MCF 10A (cell line): ENCODE results near the gene POLA1. TPM values are rescaled to one million over a fixed set of nuclear protein-coding genes. Genes with fewer than 3 reads are reported as not detected.

Experiments used
- BruUV-seq: library from RNA; stranded (reverse); fragments of 400-500 nt; replicated peaks from 2 replicates; lab custom pipeline; 2021; lab: Mats Ljungman, UMichigan
- CTCF ChIA-PET: fragments of 300-600 bp; sonication (Branson Sonifier 250); formaldehyde crosslinking; extraction: SDS; loops from one replicate; lab custom pipeline; 2021; ENCODE audit warnings: antibody characterized with exemption, inconsistent platforms; lab: Yijun Ruan, JAX
- POLR2A ChIA-PET: fragments of 300-600, 350-650 bp; sonication (Branson Sonifier 250); formaldehyde crosslinking; extraction: SDS; loops from one replicate; lab custom pipeline; 2020; ENCODE audit warnings: antibody characterized with exemption, inconsistent platforms; lab: Yijun Ruan, JAX
- DNase-seq: peaks from one replicate; pipeline ENCODE4 v3.0.0-alpha.2; 2018; ENCODE audit not compliant: unreplicated experiment
- H3K27ac Mint-ChIP-seq: one replicate; pipeline ENCODE4 v1.8.0; 2022; ENCODE audit warnings: mild to moderate bottlenecking, low read depth, mixed read lengths; ENCODE audit not compliant: unreplicated experiment
- H3K27me3 Mint-ChIP-seq: one replicate; pipeline ENCODE4 v1.8.0; 2022; ENCODE audit warnings: mixed read lengths; ENCODE audit not compliant: insufficient read depth, unreplicated experiment
- H3K36me3 Mint-ChIP-seq: one replicate; pipeline ENCODE4 v1.8.0; 2022; ENCODE audit warnings: mild to moderate bottlenecking, moderate library complexity, mixed read lengths; ENCODE audit not compliant: insufficient read depth, unreplicated experiment
- H3K4me1 Mint-ChIP-seq: one replicate; pipeline ENCODE4 v1.8.0; 2022; ENCODE audit warnings: mixed read lengths; ENCODE audit not compliant: insufficient read depth, unreplicated experiment
- H3K4me3 Mint-ChIP-seq: one replicate; pipeline ENCODE4 v1.8.0; 2022; ENCODE audit warnings: mild to moderate bottlenecking, moderate library complexity, mixed read lengths; ENCODE audit not compliant: unreplicated experiment
- H3K9me3 Mint-ChIP-seq: one replicate; pipeline ENCODE4 v1.8.0; 2022; ENCODE audit warnings: mixed read lengths; ENCODE audit not compliant: unreplicated experiment
- CTCF ChIP-seq: fragments of 200-600 bp; IDR thresholded peaks from one replicate; pipeline ENCODE4 v1.8.0; 2022; ENCODE audit warnings: antibody characterized with exemption, mild to moderate bottlenecking; ENCODE audit not compliant: unreplicated experiment
- intact Hi-C: fragments of 100-400 bp; cut with micrococcal nuclease; formaldehyde crosslinking; loops from 2 replicates; pipeline ENCODE4 v1.14.1; 2022
- total RNA-seq: library from RNA; stranded (reverse); gene quantifications from 2 replicates; pipeline ENCODE4 v1.2.3, GENCODE V29; 2022

Gene POLA1
- total RNA-seq, 1 experiment from 2014 or later: 9.8 TPM

- DNase-seq: no peak
- no peak for TF ChIP-seq CTCF
- Mint-ChIP-seq H3K9me3 (no peaks in the 10 kb centered on the region), H3K27ac (no peak within 1 kb of the TSS), H3K27me3 (peaks cover 52% of the 10 kb centered on the region), H3K4me1 (peaks cover 5% of the 10 kb centered on the region), H3K36me3 (no peaks in the 10 kb centered on the region), H3K4me3 (no peak within 1 kb of the TSS)
- ChIA-PET CTCF (no interaction called here), POLR2A (interaction anchor here (0.7 kb wide), 1 partner anchor 253 kb away, joined by 4 read pairs; no protein-coding TSS in a partner anchor)
- intact Hi-C loops: no loop called here
- no TSS peak for BruUV-seq
These were observed 322.0 kb downstream of the POLA1 start, which contains the start of gene ARX for GRCh38 chrX:25015486-25016360. TSS of gene ARX (minus strand) at chrX:25015965. CDS start at chrX:25015737, 228 bp downstream.

GRCh38 chrX:25016361-25016671, 322.6 kb downstream of the POLA1 start:
- intact Hi-C loops: no loop called here
- no peak overlapping the region for H3K4me3 Mint-ChIP-seq
- DNase-seq: no peak
- H3K27ac Mint-ChIP-seq: no peak overlapping the region
- no peaks in the 10 kb centered on the region for H3K9me3 Mint-ChIP-seq
- H3K4me1 Mint-ChIP-seq: peaks cover 5% of the 10 kb centered on the region
- TF ChIP-seq CTCF: no peak
- BruUV-seq: no TSS peak
- H3K36me3 Mint-ChIP-seq: no peaks in the 10 kb centered on the region
- H3K27me3 Mint-ChIP-seq: peaks cover 52% of the 10 kb centered on the region
- ChIA-PET POLR2A (interaction anchor here (0.7 kb wide), 1 partner anchor 253 kb away, joined by 4 read pairs; no protein-coding TSS in a partner anchor), CTCF (no interaction called here)

GRCh38 chrX:25016938-25017598, 323.4 kb downstream of the POLA1 start:
- intact Hi-C loops: no loop called here
- no peaks in the 10 kb centered on the region for H3K36me3 Mint-ChIP-seq
- H3K4me1 Mint-ChIP-seq: peaks cover 5% of the 10 kb centered on the region
- CTCF ChIA-PET: interaction anchor here (1.6 kb wide), 1 partner anchor 127 kb away, joined by 5 read pairs; no protein-coding TSS in a partner anchor
- no peak overlapping the region for H3K4me3 Mint-ChIP-seq
- POLR2A ChIA-PET: no interaction called here
- no peaks in the 10 kb centered on the region for H3K9me3 Mint-ChIP-seq
- TF ChIP-seq CTCF: no peak
- no peak overlapping the region for H3K27ac Mint-ChIP-seq
- DNase-seq: no peak
- no TSS peak for BruUV-seq
- peaks cover 52% of the 10 kb centered on the region for H3K27me3 Mint-ChIP-seq

GRCh38 chrX:25017667-25018247, 324.0 kb downstream of the POLA1 start:
- no peak overlapping the region for H3K27ac Mint-ChIP-seq
- H3K4me3 Mint-ChIP-seq: no peak overlapping the region
- no peaks in the 10 kb centered on the region for H3K36me3 Mint-ChIP-seq
- BruUV-seq: no TSS peak
- no peaks in the 10 kb centered on the region for H3K9me3 Mint-ChIP-seq
- ChIA-PET POLR2A (interaction anchor here (0.9 kb wide), 1 partner anchor 11 kb away, joined by 3 read pairs; no protein-coding TSS in a partner anchor), CTCF (interaction anchor here (1.6 kb wide), 1 partner anchor 126 kb away, joined by 5 read pairs; no protein-coding TSS in a partner anchor)
- DNase-seq: no peak
- no peak for TF ChIP-seq CTCF
- intact Hi-C loops: no loop called here
- H3K27me3 Mint-ChIP-seq: peaks cover 52% of the 10 kb centered on the region
- H3K4me1 Mint-ChIP-seq: peaks cover 5% of the 10 kb centered on the region
